C4-2B (cell line): ENCODE results near the gene DCXR.

Experiments
- ZFX ChIP-seq: fragments of 450-650 bp; IDR thresholded peaks from 2 replicates; pipeline ENCODE4 v1.6.1; 2017
- TF ChIP-seq, protein P1 (sequence below): fragments of 450-650 bp; conservative IDR thresholded peaks from 2 replicates; pipeline ENCODE4 v1.5.1; 2017; ENCODE audit warnings: mild to moderate bottlenecking

DNA sequence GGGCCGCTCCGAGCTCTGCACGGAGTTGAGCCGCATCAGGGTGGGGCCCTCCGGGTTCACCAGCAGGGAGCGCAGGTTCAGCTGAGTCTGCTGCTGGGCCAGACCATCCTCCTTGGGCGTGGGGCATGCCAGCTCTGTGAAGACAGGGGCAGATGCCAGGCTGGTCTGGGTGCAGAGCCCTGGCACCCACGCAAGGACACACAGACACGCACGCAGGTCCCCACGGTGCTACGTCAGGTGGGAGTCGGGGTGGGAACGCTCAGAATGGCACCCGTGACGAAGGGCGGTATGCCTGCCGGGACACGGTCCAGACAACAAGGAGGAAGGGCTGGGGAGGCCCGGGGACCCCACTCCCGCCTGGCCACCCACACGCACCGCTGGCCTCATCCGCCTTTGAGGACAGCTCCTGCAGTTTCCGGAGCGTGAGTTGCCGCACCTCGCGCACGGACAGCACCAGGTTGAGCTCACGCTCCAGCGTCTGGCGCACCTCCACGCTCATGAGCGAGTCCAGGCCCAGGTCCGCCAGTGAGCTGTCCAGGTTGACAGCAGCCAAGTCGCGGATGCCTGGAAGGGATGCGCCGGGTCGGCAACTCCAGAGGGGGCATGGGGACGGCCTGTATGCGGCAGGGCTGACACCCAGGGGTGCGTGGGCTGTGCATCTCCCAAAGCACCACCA, 43.4 kb upstream of the DCXR start:
- TF ChIP-seq, protein P1, sequence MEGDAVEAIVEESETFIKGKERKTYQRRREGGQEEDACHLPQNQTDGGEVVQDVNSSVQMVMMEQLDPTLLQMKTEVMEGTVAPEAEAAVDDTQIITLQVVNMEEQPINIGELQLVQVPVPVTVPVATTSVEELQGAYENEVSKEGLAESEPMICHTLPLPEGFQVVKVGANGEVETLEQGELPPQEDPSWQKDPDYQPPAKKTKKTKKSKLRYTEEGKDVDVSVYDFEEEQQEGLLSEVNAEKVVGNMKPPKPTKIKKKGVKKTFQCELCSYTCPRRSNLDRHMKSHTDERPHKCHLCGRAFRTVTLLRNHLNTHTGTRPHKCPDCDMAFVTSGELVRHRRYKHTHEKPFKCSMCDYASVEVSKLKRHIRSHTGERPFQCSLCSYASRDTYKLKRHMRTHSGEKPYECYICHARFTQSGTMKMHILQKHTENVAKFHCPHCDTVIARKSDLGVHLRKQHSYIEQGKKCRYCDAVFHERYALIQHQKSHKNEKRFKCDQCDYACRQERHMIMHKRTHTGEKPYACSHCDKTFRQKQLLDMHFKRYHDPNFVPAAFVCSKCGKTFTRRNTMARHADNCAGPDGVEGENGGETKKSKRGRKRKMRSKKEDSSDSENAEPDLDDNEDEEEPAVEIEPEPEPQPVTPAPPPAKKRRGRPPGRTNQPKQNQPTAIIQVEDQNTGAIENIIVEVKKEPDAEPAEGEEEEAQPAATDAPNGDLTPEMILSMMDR, result no peak
- TF ChIP-seq ZFX, result no peak
